ENCODE results near the gene SPRR2B.
"Not testable (repeated sequence)": the region's sequence is repeated elsewhere in the genome, so short reads cannot be mapped to it uniquely, and the experiment has no call there.

SPRR2B gene

GRCh38 chr1:153032677-153033308 lies 38.6 kb downstream of the SPRR2B start:
- DNase-seq = peak; percentile 26

GRCh38 chr1:153032073-153032472 lies 39.3 kb downstream of the SPRR2B start:
- no peak for DNase-seq

- no peak for DNase-seq
These were observed 40.5 kb downstream of the SPRR2B start, which contains the start of gene SPRR1B for GRCh38 chr1:153030895-153031294. Gene SPRR1B, plus strand, starts transcription at chr1:153031203. Its CDS starts 1,143 bp downstream, at chr1:153032346.

DNA sequence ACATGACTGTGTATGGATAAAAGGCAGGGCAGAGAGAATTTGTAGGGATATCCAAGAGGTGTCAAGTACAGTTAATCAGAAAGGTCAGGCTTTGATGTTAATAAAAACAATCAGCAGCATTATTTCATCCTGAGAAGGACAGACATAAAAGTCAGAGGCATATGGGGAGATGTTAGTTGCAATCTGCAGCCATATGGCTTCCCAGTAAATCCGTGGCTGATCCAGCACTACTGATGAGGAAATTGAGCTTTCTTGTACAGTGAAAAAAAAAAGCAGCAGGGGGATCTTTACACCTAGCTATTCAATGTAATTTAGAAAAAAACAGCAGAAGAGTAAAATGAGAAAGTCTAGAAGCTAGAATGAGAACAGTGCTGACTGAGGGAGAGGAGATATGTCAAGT lies 42.6 kb downstream of the SPRR2B start:
- no peak for DNase-seq

GRCh38 chr1:153025797-153026196 lies 45.6 kb downstream of the SPRR2B start:
- no peak for DNase-seq

GRCh38 chr1:153024413-153024812 lies 47.0 kb downstream of the SPRR2B start:
- DNase-seq = no peak

- DNase-seq = no peak
These were observed 48.3 kb downstream of the SPRR2B start for GRCh38 chr1:153023109-153023508.

- DNase-seq = not testable (repeated sequence)
These were observed 49.1 kb downstream of the SPRR2B start for GRCh38 chr1:153022340-153022739.

- not testable (repeated sequence) for DNase-seq
These were observed 49.6 kb downstream of the SPRR2B start for GRCh38 chr1:153021829-153022228.

Data from fibroblast of upper back skin (primary cell).